NOMO-1 (cell line): ENCODE results near the gene KLRC4.
A peak's percentile ranks its signal among the peaks of the same experiment; 100 is the strongest.
"Not testable (repeated sequence)": the region's sequence is repeated elsewhere in the genome, so short reads cannot be mapped to it uniquely, and the experiment has no call there.

ENCODE experiments used
- DNase-seq, 2 experiments: peaks; one replicate each; lab custom pipeline; 2025; ENCODE audit not compliant: unreplicated experiment in 2 of 2; lab: John Stamatoyannopoulos, UW

KLRC4 gene

DNA sequence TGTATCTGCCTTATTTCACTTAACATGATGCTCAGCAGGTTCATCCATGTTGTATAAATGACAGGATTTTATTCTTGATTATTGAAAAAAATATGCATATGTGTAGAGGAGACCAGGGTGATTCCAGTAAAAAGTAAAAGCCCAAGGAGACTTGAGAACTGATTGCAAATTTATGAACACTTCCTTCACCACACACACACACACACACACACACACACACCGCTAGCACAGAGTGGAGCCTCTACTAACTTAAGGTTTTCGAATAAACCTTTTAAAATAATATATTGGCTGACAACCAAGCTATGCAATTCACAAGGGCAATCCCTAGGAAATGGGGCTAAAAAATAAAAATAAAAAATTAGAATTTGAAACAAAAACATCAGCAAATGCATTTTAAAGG is 11.4 kb downstream of the KLRC4 start:
- no peak for DNase-seq

DNA sequence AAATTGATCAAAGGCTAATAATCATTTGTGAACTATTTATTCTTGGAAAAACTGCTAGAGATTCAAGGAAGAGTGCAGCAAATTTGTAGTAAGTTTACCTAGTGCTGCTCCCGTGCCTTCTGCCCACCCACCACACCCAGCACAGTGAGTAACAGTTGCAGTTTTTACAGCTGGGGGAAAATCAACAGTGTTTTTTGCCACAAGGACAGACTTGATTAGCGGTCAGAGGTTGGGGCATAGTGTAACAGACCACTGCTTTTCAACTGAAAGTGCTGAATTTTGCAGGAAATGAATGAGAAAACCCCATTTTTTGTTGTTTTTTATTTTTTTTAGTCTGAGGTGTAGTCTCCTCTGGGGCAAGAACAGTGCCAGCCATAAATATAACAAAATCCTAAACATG is 12.3 kb downstream of the KLRC4 start:
- DNase-seq = no peak

DNA sequence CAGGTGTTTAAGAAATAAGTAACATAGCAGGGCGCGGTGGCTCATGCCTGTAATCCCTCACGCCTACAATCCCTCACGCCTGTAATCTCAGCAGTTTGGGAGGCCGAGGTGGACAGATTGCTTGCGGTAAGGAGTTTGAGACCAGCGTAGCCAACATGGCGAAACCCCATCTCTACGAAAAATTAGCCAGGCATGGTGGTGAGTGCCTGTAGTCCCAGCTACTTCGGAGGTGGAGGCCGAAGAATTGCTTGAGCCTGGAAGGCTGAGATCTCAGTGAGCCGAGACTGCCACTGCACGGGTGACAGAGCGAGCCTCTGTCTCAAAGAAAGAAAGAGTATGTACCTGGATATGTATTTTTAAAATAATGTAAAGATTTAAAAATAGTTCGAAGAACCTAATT is 13.4 kb downstream of the KLRC4 start:
- not testable (repeated sequence) for DNase-seq

DNA sequence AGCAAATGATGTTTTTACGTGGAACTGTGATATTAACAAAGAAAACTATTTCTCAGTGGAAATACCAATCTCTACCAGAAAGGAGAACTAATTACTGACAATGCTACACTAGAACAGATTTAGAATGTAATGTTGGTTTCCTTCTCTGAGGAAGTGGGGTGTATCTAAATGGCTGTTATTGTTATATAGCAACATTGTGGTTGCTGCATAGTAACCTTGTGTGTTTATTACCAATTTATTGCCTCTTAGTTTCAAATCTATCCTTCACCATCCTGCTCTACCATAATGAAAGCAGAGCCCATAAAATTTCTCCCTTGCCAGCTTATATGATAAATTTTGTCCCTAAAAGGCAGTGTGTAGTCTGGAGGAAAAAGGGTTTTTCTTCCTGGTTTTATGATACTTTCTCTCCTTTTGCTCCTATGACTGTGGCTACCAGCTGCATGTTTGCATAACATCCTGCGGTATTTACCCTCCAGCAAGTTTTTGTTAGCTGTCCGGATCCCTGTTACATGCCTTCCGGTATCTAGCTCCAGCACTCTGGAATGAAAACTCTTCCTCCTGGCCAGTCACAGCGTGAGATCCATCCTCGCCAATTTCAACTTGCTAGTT is 14.1 kb downstream of the KLRC4 start:
- DNase-seq = peak; percentile 68 to 97

DNA sequence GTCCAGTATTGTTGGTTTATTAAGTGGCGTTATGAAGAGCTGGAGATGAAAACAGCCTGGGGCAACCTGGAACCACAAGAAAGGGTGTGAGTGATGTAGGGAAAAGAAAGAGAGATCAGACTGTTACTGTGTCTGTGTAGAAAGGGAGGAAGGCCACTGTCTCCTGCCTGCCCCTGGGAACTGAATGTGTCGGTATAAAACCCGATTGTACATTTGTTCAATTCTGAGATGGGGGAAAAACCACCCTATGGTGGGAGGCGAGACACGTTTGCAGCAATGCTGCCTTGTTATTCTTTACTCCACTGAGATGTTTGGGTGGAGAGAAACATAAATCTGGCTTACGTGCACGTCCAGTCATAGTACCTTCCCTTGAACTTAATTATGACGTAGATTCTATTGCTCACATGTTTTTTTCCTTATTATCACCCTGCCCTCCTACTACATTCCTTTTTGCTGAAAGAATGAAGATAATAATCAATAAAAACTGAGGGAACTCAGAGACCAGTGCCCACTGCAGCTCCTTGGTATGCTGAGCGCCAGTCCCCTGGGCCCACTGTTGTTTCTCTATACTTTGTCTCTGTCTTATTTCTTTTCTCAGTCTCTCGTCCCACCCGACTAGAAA is 14.9 kb downstream of the KLRC4 start:
- DNase-seq = not testable (repeated sequence)

DNA sequence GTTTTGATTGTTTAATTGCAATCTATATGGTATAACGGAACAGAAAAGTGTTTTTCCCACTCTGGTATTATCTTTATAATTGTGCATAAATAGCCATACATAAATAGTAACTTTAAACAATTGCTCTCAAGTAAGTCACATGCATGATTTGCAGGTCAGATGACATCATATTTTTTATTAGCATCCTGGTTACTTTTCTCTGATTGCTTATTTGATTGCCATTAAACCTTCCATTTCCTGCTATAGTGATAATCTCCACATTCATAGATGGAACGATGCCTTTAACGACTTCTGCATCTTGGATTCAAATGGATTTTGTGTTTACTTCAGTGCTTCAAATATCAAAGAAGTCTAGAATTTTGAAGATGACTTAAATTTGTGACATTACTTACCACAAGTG is 16.3 kb downstream of the KLRC4 start:
- DNase-seq = no peak

DNA sequence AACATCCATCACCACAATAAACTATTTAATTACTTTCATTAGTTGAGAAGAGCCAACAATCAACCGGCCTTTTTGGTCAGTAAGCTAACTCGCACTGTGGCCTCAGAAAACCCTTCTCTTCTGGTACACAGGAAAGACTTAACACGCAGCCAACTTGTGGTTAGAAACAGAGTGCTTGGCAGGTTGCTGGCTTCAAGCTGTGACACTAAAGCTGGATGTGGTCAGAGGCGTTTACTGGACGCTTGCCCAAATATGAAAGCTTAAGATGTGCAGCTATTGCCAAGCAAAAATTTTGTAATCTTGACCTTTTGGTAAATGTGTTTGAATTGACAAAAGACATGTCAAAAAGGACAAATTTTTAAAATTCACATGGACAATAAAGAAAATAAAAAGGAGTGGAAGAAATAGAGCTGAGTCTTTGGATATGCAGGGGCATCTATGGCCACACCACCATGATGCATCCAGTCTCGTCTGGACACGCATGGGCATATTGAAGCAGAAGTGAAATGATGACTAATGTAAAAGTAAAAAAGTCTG is 17.1 kb downstream of the KLRC4 start:
- DNase-seq = peak; percentile 71 to 86

DNA sequence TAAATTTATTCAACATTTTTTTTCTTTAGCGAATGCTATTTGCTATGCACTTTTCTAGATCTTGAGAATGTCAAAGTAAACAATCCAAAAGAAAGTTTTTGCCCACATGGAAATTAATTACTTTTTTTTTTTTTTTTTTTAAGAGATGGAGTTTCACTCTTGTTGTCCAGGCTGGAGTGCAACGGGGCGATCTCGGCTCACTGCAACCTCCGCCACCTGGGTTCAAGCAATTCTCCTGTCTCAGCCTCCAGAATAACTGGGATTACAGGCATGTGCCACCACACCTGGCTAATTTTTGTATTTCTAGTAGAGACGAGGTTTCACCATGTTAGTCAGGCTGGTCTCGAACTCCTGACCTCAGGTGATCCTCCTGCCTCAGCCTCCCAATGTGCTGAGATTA is 18.6 kb downstream of the KLRC4 start:
- not testable (repeated sequence) for DNase-seq

DNA sequence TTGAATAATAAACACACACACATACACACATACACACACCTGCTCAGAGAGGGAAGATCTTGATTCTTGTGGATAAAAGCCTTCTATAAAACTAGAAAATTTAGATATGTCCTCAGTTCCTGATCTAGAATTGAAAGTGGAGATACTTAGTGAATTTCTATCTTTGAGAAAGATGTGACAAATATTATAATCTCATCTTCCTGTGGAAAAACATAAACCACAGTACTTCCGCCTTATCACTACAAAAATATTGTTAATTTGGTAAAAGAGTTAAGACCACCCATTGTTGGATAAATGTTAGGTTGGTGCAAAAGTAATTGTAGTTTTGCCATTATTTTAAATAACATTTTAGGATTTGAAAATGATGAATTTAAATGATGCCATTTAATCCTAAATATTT is 19.7 kb downstream of the KLRC4 start, which contains the start of gene KLRK1:
KLRK1 (minus strand) TSS at position 138 of the 400 bp plus-strand sequence. CDS start 1,231 bp downstream, outside the sequence.
- DNase-seq = no peak

DNA sequence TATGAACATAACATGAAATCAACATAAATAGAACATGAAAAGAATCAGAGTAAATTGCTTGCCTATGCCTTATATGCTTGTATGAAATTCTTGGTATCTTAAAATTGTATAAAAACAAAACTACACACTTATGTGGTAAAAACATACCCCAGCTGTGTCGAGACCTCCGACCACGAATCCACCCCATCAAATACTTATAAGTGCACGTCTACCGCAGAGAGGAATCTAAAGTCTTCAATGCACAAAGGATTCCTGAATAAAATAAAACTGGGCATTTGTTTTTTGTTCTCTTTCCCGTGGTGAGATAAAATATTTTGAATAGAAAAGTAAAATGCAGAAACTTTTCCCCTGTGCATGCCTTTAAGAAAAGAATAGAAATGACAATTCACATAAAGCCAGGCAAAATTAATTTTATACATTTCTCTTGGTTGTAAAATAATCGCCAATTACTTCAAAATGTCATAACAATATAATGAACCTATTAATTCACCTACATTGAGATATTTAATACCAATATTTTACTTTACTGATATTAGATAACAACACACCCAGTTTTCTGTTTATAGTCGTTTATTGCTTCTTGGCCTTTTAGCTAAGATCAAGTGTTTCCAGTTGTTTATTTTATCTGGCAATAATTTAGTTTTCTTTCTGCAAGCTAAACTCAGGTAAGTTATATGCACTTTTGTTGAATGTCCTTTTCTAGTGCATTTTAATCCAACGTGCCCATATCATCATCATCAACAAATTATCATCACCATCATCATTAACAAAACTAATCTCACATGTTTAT is 20.7 kb downstream of the KLRC4 start:
- DNase-seq = no peak

DNA sequence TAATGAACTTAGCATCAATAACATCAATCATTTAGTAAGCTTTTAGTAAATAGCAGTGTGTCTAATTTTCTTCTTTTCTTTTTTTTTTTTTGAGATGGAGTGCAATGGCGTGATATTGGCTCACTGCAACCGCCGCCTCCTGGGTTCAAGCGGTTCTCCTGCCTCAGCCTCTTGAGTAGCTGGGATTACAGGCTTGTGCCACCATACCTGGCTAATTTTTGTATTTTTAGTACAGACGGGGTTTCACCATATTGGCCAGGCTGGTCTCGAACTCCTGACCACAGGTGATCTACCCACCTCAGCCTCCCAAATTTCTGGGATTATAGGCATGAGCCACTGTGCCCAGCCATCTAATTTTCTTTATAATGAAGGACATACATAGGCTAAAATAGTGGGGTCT is 22.1 kb downstream of the KLRC4 start:
- not testable (repeated sequence) for DNase-seq

DNA sequence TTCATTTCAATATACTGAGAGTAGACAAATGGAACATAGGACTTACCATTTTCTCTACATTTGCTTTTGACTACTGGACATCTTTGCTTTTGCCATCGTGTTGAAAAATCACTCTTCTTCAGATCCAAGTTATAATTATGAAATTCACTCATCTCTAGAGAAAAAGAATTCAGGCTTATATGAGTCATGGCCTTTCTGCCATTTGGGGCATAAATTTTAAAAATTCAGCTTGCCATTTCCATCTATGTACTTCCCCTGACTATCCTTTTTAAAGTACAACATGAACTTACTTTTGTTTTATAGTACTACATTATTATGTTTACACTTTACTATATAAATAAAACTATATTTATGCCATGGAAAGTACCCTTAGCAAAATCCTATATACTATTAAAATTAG is 22.7 kb downstream of the KLRC4 start:
- no peak for DNase-seq

DNA sequence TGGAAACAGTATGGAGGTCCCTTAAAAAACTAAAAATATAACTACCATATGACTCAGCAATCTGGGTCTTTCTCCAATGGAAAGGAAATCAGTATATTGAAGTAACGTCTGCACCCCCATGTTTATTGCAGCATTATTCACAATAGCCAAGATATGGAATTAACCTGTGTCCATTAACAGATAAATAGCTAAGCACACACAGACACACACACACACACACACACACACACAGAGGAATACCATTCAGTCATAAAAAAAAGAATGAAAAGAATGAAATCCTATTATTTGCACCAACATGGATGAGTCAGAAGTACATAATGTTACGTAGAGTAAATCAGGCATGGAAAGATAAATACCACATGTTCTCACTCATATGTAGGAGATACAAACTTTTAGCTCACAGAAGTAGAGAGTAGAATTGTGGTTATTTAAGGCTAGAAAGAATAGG is 24.4 kb downstream of the KLRC4 start:
- DNase-seq = no peak

DNA sequence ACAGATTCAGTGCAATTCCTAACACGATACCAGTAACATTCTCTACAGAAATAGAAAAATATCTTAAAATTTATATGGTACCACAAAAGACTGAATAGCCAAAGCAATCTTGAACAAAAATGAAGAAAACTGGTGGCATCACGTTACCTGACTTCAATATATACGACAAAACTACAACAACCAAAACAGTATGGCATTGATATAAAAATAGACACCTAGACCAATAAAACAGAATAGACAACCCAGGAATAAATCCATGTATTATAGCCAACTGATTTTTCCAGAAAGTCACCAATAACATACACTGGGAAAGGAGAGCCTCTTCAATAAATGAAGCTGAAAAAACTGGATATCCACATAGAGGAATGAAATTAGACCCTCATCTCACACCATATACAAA is 25.4 kb downstream of the KLRC4 start:
- no peak for DNase-seq

DNA sequence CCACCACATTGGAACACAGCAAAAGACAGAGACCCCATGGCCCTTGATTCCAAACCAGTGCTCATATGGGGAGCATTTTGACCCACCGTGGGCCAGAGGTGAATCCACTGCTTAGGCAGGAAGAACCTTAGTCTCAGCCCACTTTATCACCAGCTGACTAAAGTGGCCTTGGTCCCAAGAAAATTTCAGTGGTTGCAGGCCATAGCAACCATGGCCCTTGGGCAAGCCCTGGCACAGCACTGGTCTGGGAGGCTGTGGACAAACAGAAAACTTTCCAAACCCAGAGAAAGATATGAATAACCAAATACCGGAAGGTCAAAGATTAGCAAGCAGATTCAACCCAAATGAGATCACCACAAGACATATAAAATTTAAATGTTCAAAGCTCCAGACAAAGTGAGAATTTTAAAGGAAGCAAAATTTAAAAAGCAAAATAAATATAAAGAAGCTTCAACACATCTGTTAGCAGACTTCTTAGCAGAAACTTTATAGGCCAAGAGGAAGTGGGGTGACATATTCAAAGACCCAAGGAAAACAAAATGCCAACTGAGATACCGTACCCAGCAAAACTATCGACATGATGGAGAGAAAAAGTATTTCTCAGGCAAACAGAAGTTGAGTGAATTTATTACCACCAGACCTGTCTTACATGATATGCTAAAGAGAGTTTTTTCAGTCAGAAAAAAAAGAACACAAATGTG is 27.5 kb downstream of the KLRC4 start:
- DNase-seq = no peak

DNA sequence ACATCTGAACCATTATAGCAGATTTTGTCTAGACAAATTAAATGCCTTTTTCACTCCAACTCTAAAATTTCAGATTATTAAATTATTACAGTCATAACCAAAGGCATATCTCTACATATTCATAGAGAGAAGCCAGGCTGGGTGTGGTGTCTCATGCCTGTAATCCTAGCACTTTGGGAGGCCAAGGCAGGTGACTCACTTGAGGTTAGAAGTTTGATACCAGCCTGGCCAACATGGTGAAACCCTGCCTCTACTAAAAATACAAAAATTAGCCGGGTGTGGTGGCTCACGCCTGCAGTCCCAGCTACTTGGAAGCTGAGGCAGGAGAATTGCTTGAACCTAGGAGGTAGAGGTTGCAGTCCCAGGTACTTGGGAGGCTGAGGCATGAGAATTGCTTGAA is 30.8 kb downstream of the KLRC4 start:
- not testable (repeated sequence) for DNase-seq

DNA sequence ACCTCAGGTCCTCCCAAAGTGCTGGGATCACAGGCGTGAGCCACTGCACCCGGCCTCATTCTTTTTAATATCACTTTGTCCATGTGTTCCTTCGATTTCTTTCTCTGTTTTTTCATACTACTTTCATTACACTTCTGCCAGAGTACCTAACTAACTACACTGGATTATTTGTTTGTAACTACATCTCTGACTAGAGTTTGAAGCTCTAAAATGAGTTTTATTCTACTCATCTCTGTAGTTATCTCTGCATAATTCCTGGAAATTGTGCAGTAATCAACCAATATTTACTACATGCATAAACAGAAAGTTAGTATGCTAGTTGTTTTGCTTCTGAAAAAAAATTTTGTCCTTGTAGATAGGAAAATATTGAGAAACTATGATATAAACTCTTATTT is 34.9 kb downstream of the KLRC4 start:
- no peak for DNase-seq

DNA sequence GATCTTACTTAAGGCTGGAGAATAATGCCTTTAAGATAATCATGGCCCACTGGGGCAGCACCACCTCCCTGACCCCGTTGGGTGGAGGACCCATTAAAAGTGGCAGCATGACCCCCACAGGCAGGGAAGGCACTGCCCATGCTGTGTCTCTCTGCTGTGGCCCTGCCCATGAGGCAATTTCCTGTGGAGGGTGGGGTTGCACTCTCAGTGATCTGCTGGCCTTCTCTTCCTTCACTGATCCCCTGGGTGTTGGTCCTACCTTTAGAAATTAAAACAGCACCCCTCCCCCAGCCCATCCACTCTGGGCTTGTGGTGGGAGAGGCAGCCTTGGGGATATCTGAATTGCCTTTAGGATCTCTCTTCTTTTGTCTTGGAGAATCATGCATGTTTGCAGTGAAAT is 37.0 kb downstream of the KLRC4 start:
- DNase-seq = peak; percentile 18 to 33

DNA sequence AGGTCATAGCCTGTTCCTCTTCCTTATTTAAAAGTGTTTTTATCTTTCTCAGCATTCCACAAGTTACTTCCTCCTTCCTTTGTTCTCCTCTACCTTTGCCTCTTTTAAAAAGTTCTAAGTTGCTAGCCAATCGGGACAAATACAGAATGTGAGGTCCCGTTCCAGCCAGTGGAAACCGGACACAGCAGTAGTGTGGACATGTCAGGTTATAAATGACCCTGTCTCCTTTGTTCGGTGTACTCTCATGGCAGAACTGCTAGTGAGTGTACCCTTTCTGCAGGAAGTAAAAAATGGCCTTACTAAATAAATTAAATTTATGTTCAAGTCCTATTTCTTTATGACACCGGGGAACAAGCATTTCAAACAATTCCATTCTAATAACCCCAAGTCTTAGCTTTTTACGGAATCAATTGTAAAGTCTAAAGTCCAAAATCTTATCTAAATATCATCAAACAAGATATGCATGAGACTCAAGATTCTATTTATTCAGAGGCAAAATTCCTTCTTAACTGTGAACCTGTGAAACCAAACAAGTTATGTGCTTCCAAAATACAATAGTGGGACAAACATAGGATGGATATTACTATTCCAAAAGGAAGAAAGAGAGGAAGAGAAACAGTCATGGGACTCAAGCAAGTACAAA is 37.5 kb downstream of the KLRC4 start:
- DNase-seq = not testable (repeated sequence)
